Sigmoid colon (tissue), 4 donors: ENCODE data around the gene TAF6.

Experiments used
- CTCF ChIP-seq, 4 experiments: fragments of 450-650 bp in 3 of 4; fragments of 200-600 bp in 1 of 4; IDR thresholded peaks; one replicate each; pipeline ENCODE4 v1.5.1; 2016 to 2019; ENCODE audit warnings: antibody characterized with exemption in 4 of 4, mild to moderate bottlenecking in 3 of 4, moderate library complexity in 2 of 4
- EP300 ChIP-seq, 4 donors: sonication (generic); formaldehyde crosslinking; IDR thresholded peaks; one replicate each; pipeline ENCODE4 v1.6.1; 2017; ENCODE audit warnings: antibody characterized with exemption in 4 of 4
- POLR2A ChIP-seq, 2 donors: fragments of 450-650 bp; IDR thresholded peaks; one replicate each; pipeline ENCODE4 v1.6.1; 2016; ENCODE audit warnings: antibody characterized with exemption in 2 of 2, mild to moderate bottlenecking in 2 of 2, moderate library complexity in 2 of 2
- POLR2AphosphoS5 ChIP-seq, 4 donors: sonication (generic); formaldehyde crosslinking; IDR thresholded peaks; one replicate each; pipeline ENCODE4 v1.6.1; 2017; ENCODE audit warnings: antibody characterized with exemption in 4 of 4

DNA sequence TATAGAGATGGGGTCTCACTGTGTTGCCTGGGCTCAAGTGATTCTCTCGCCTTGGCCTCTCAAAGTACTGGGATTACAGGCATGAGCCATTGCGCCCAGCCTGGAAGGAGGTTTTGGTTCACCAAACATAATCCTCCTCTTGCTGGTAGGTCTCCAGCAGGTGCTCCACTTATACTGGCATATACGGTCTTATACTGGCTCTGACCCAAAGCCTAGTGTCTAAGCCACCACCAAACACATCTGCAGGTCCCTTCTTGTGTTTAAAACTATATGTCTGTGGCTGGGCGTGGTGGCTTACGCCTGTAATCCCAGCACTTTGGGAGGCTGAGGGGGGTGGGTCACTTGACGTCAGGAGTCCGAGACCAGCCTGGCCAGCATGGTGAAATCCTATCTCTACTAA, 13.0 kb upstream of the TAF6 start:
- no peak for TF ChIP-seq CTCF (IDR thresholded peaks at IDR 0.05)
- TF ChIP-seq POLR2A (IDR thresholded peaks at IDR 0.05), result no peak
- no peak for TF ChIP-seq POLR2AphosphoS5 (IDR thresholded peaks at IDR 0.05)
- no peak for TF ChIP-seq EP300 (IDR thresholded peaks at IDR 0.05)
